ENCODE data around the gene PLCB4. TPM values are rescaled to one million over a fixed set of nuclear protein-coding genes. Genes with fewer than 3 reads are reported as not detected.

PLCB4 gene
- polyA plus RNA-seq, 3 donors, result not detected

GRCh38 chr20:9402546-9402945, 333.7 kb downstream of the PLCB4 start:
- Mint-ChIP-seq H3K27me3 (ENCODE audit: low read depth in 3 of 3) (no peaks in the 10 kb centered on the region), H3K4me1 (peaks cover 14% of the 10 kb centered on the region), H3K27ac (no peak overlapping the region), H3K9me3 (no peaks in the 10 kb centered on the region), H3K36me3 (no peaks in the 10 kb centered on the region), H3K4me3 (no peak overlapping the region)
- Histone ChIP-seq H2AFZ (ENCODE audit: insufficient read depth, low read depth, low read length, poor library complexity, severe bottlenecking) (no peak overlapping the region), H3K9ac (ENCODE audit: insufficient read depth, low read length, poor library complexity, severe bottlenecking) (no peak overlapping the region), H3K27me3 (ENCODE audit: control insufficient read depth in 2 of 2, insufficient read depth in 2 of 2, low read length in 2 of 2) (no peaks in the 10 kb centered on the region), H3K9me3 (replicated peaks in 1 of 2; ENCODE audit: control insufficient read depth in 1 of 2, insufficient read depth in 1 of 2, low read length in 2 of 2) (no peaks in the 10 kb centered on the region), H3K79me2 (ENCODE audit: insufficient read depth, low read length) (no peaks in the 10 kb centered on the region), H3K27ac (ENCODE audit: low read depth in 1 of 2, low read length in 2 of 2) (no peak overlapping the region), H3K4me3 (replicated peaks in 1 of 3; ENCODE audit: low read depth in 2 of 3, low read length in 3 of 3) (no peak overlapping the region), H3K4me2 (replicated peaks; ENCODE audit: extremely low read depth, low read length, poor library complexity, severe bottlenecking) (no peak overlapping the region), H4K20me1 (ENCODE audit: insufficient read depth, low read length) (no peaks in the 10 kb centered on the region), H3K36me3 (replicated peaks in 1 of 2; ENCODE audit: control insufficient read depth in 1 of 2, insufficient read depth in 2 of 2, low read length in 2 of 2) (no peaks in the 10 kb centered on the region), H3K4me1 (ENCODE audit: control insufficient read depth in 1 of 2, insufficient read depth in 2 of 2, low read length in 2 of 2) (peaks cover 14 to 28% of the 10 kb centered on the region in 2 donors)
- 85% methylated on average over 3 of the region's 3 CpGs for WGBS (ENCODE audit: insufficient coverage)
- DNase-seq, result peak in 1 of 3 donors; percentile 5
- TF ChIP-seq, protein P1, sequence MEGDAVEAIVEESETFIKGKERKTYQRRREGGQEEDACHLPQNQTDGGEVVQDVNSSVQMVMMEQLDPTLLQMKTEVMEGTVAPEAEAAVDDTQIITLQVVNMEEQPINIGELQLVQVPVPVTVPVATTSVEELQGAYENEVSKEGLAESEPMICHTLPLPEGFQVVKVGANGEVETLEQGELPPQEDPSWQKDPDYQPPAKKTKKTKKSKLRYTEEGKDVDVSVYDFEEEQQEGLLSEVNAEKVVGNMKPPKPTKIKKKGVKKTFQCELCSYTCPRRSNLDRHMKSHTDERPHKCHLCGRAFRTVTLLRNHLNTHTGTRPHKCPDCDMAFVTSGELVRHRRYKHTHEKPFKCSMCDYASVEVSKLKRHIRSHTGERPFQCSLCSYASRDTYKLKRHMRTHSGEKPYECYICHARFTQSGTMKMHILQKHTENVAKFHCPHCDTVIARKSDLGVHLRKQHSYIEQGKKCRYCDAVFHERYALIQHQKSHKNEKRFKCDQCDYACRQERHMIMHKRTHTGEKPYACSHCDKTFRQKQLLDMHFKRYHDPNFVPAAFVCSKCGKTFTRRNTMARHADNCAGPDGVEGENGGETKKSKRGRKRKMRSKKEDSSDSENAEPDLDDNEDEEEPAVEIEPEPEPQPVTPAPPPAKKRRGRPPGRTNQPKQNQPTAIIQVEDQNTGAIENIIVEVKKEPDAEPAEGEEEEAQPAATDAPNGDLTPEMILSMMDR (IDR thresholded peaks at IDR 0.05), result no peak
- intact Hi-C loops (cut with micrococcal nuclease), result loop anchor here in 1 of 2 donors (10.0 kb wide), 1 partner anchor 512 kb away; no protein-coding TSS in a partner anchor

- Histone ChIP-seq H3K9me3 (replicated peaks in 1 of 2; ENCODE audit: control insufficient read depth in 1 of 2, insufficient read depth in 1 of 2, low read length in 2 of 2) (no peaks in the 10 kb centered on the region), H4K20me1 (ENCODE audit: insufficient read depth, low read length) (no peaks in the 10 kb centered on the region), H3K4me3 (replicated peaks in 1 of 3; ENCODE audit: low read depth in 2 of 3, low read length in 3 of 3) (no peak overlapping the region), H2AFZ (ENCODE audit: insufficient read depth, low read depth, low read length, poor library complexity, severe bottlenecking) (no peak overlapping the region), H3K79me2 (ENCODE audit: insufficient read depth, low read length) (no peaks in the 10 kb centered on the region), H3K4me1 (ENCODE audit: control insufficient read depth in 1 of 2, insufficient read depth in 2 of 2, low read length in 2 of 2) (peaks cover 9 to 19% of the 10 kb centered on the region in 2 donors), H3K27ac (ENCODE audit: low read depth in 1 of 2, low read length in 2 of 2) (no peak overlapping the region), H3K27me3 (ENCODE audit: control insufficient read depth in 2 of 2, insufficient read depth in 2 of 2, low read length in 2 of 2) (no peaks in the 10 kb centered on the region), H3K4me2 (replicated peaks; ENCODE audit: extremely low read depth, low read length, poor library complexity, severe bottlenecking) (no peak overlapping the region), H3K36me3 (replicated peaks in 1 of 2; ENCODE audit: control insufficient read depth in 1 of 2, insufficient read depth in 2 of 2, low read length in 2 of 2) (no peaks in the 10 kb centered on the region), H3K9ac (ENCODE audit: insufficient read depth, low read length, poor library complexity, severe bottlenecking) (no peak overlapping the region)
- TF ChIP-seq, protein P1 (IDR thresholded peaks at IDR 0.05), result no peak
- Mint-ChIP-seq H3K27ac (no peak overlapping the region), H3K4me3 (no peak overlapping the region), H3K36me3 (no peaks in the 10 kb centered on the region), H3K27me3 (ENCODE audit: low read depth in 3 of 3) (no peaks in the 10 kb centered on the region), H3K9me3 (no peaks in the 10 kb centered on the region), H3K4me1 (peaks cover 8% of the 10 kb centered on the region)
- intact Hi-C loops (cut with micrococcal nuclease), result loop anchor here in 1 of 2 donors (10.0 kb wide), 1 partner anchor 511 kb away; no protein-coding TSS in a partner anchor
- DNase-seq, result no peak
These were observed 334.6 kb downstream of the PLCB4 start for GRCh38 chr20:9403448-9403847.

Data from CD14-positive monocyte (primary cell).